ENCODE data around the gene AGPS. TPM values are rescaled to one million over a fixed set of nuclear protein-coding genes. Genes with fewer than 3 reads are reported as not detected.
A peak's percentile ranks its signal among the peaks of the same experiment; 100 is the strongest.

AGPS gene
- total and polyA plus RNA-seq, 2 of the 13 experiments (the other 11 are each of a cell fraction or from before 2014, with no cell fraction given), result 39.4 to 99.0 TPM

GRCh38 chr2:177396703-177397460, 4.3 kb downstream of the AGPS start (continued):
- peak; percentile 95 for TF ChIP-seq FOXA3 (CRISPR knock-in tag; IDR thresholded peaks at IDR 0.05)

- in situ Hi-C loops (cut with HindIII; ENCODE audit: extremely low pct_ligation_motif_present, low pct_unique_long_range_greater_than_20kb) (no loop called here), intact Hi-C loops (cut with micrococcal nuclease; ENCODE audit: unreplicated experiment) (loop anchor here (2.0 to 5.0 kb wide), 3 partner anchors 133 to 1055 kb away; partner anchors contain the start of genes NFE2L2, PJVK and PRKRA)
- Histone ChIP-seq H3K79me2 (ENCODE audit: insufficient read depth, low read length) (peaks cover 97% of the 10 kb centered on the region), H3K4me1 (ENCODE audit: insufficient read depth, low read length) (peaks cover 88% of the 10 kb centered on the region), H3K4me3 (replicated peaks in 1 of 3; ENCODE audit: insufficient read depth in 1 of 3, low read depth in 2 of 3, low read length in 3 of 3) (peak overlapping the region; percentile 28 to 43 (median 39); a peak in 4 of 6 replicates), H3K9ac (ENCODE audit: insufficient read depth, low read depth, low read length) (peak overlapping the region; percentile 59), H3K27me3 (ENCODE audit: control insufficient read depth in 1 of 2, insufficient read depth in 2 of 2, low read length in 2 of 2) (no peaks in the 10 kb centered on the region; a peak in 1 of 5 replicates), H3K4me2 (ENCODE audit: low read depth, low read length) (peak overlapping the region; percentile 80), H3K27ac (ENCODE audit: extremely low read length, insufficient read depth, low read length) (peak overlapping the region; percentile 86), H2AFZ (ENCODE audit: low read length) (no peak overlapping the region), H3K36me3 (replicated peaks in 1 of 2; ENCODE audit: control insufficient read depth in 1 of 2, insufficient read depth in 2 of 2, low read length in 2 of 2) (no peaks in the 10 kb centered on the region; a peak in 1 of 5 replicates), H3K9me3 (ENCODE audit: low read length) (no peaks in the 10 kb centered on the region), H4K20me1 (ENCODE audit: insufficient read depth, low read length) (no peaks in the 10 kb centered on the region; the same call in 1 of the 2 replicates)
- CTCF ChIA-PET (ENCODE audit: low intra/inter-chr PET ratio, low total read pairs), result no interaction called here
- no TSS peak for BruUV-seq (replicated peaks)
- DNase-seq (ENCODE audit: low spot score), result peak; percentile 97
- WGBS (ENCODE audit: low lambda C conversion rate), result 29% methylated on average over 12 of the region's 12 CpGs
- ATAC-seq, result peak; percentile 68
- POLR2A ChIA-PET, result interaction anchor here (0.7 to 2.4 kb wide), 12 partner anchors 8 to 232 kb away, joined by 3 to 22 read pairs (median 4); partner anchors contain the start of genes HNRNPA3 and NFE2L2
- peak; percentile 77 for FAIRE-seq
- no peak for TF ChIP-seq ZNF253 (CRISPR knock-in tag; IDR thresholded peaks at IDR 0.05; ENCODE audit: borderline replicate concordance)
- TF ChIP-seq ZNF792 (CRISPR knock-in tag; IDR thresholded peaks at IDR 0.05), result peak; percentile 72
- TF ChIP-seq HOXA7 (CRISPR knock-in tag; IDR thresholded peaks at IDR 0.05), result no peak
- no peak for TF ChIP-seq DDIT3 (CRISPR knock-in tag; IDR thresholded peaks at IDR 0.05)
- TF ChIP-seq ZNF788 (CRISPR knock-in tag; IDR thresholded peaks at IDR 0.05; ENCODE audit: borderline replicate concordance), result peak; percentile 93; the same call in 1 of the 2 replicates
- peak; percentile 75 for TF ChIP-seq ZNF629 (CRISPR knock-in tag; conservative IDR thresholded peaks at IDR 0.05)
- no peak for TF ChIP-seq MAZ (IDR thresholded peaks at IDR 0.05; ENCODE audit: borderline replicate concordance, low read depth, low read length)
- peak; percentile 83; the same call in 1 of the 2 replicates for TF ChIP-seq MAZ (CRISPR knock-in tag; IDR thresholded peaks at IDR 0.05; ENCODE audit: low read depth)
- peak; percentile 96 for TF ChIP-seq HOXA3 (CRISPR knock-in tag; IDR thresholded peaks at IDR 0.05)
- TF ChIP-seq FOXA1 (IDR thresholded peaks at IDR 0.05), result no peak
- TF ChIP-seq FOXA1 (CRISPR knock-in tag; IDR thresholded peaks at IDR 0.05), result peak; percentile 83
- peak; percentile 95; the same call in 1 of the 2 replicates for TF ChIP-seq CHD4 (IDR thresholded peaks at IDR 0.05; ENCODE audit: borderline replicate concordance, low read length)
- no peak for TF ChIP-seq RFX1 (IDR thresholded peaks at IDR 0.05)
- peak; percentile 91 for TF ChIP-seq ZNF609 (CRISPR knock-in tag; IDR thresholded peaks at IDR 0.05; ENCODE audit: borderline replicate concordance)
- TF ChIP-seq ZNF484 (CRISPR knock-in tag; IDR thresholded peaks at IDR 0.05; ENCODE audit: borderline replicate concordance, low read depth), result no peak
- TF ChIP-seq ETV6 (CRISPR knock-in tag; conservative IDR thresholded peaks at IDR 0.05), result peak; percentile 52; the same call in 1 of the 2 replicates
Observed at GRCh38 chr2:177397481-177398289, 5.1 kb downstream of the AGPS start.
